Ovary (tissue), 9 donors: Measurements from ENCODE around the gene PNMA6E. TPM values are rescaled to one million over a fixed set of nuclear protein-coding genes. Genes with fewer than 3 reads are reported as not detected.
A peak's percentile ranks its signal among the peaks of the same experiment; 100 is the strongest.

ENCODE experiments used
- DNase-seq, 5 donors: peaks; one replicate each; pipeline ENCODE4 v3.0.0-alpha.2; 2019 to 2020
- H3K27ac ChIP-seq, 2 donors: fragments of 200-600 bp; one replicate each; pipeline versions ENCODE4 v1.5.1 to v1.8.0; 2019 to 2022
- H3K27me3 ChIP-seq: fragments of 200-600 bp; one replicate; pipeline ENCODE4 v1.8.0; 2022
- H3K36me3 ChIP-seq: fragments of 200-600 bp; sonication (generic); one replicate; pipeline ENCODE4 v1.5.1; 2019
- H3K4me1 ChIP-seq: one replicate; pipeline ENCODE4 v1.8.1; 2013; ENCODE audit warnings: mild to moderate bottlenecking, moderate library complexity; ENCODE audit not compliant: insufficient read depth
- H3K4me3 ChIP-seq: fragments of 200-600 bp; sonication (generic); one replicate; pipeline ENCODE4 v1.5.1; 2017
- H3K9me3 ChIP-seq, 2 donors: fragments of 200-600 bp in 1 of 2; sonication (generic) in 1 of 2; one replicate each; pipeline versions ENCODE4 v1.5.1 to v1.8.1; 2013 to 2019; ENCODE audit warnings: mild to moderate bottlenecking in 1 of 2, moderate library complexity in 1 of 2
- CTCF ChIP-seq, 3 donors: fragments of 450-650 bp in 2 of 3; fragments of 200-600 bp in 1 of 3; IDR thresholded peaks; one replicate each; pipeline versions ENCODE4 v1.5.1 to v1.8.0; 2016 to 2022; ENCODE audit warnings: antibody characterized with exemption in 3 of 3, mild to moderate bottlenecking in 1 of 3
- EP300 ChIP-seq: sonication (generic); formaldehyde crosslinking; IDR thresholded peaks from one replicate; pipeline ENCODE4 v1.6.1; 2017; ENCODE audit warnings: antibody characterized with exemption
- POLR2A ChIP-seq: fragments of 450-650 bp; IDR thresholded peaks from one replicate; pipeline ENCODE4 v1.6.1; 2017; ENCODE audit warnings: antibody characterized with exemption, mild to moderate bottlenecking, moderate library complexity
- WGBS, 3 donors: extraction: QIAGEN DNeasy Blood & Tissue Kit in 1 of 3; methylation state at CpG; one replicate each; pipeline versions ENCODE4 v1.1.5 to v1.1.7; 2013 to 2017; 5-methylcytosine and 5-hydroxymethylcytosine counted together
- intact Hi-C, 4 donors: fragments of 100-400 bp; cut with DNase I; formaldehyde crosslinking; loops; one replicate each; pipeline versions ENCODE4 v1.11.0 to v1.15.1; 2022 to 2023
- polyA plus RNA-seq, 2 donors: library from polyadenylated mRNA; stranded (reverse); fragments of 200-250 nt in 1 of 2; fragments of 350-450 nt in 1 of 2; fragmentation: Illumina TruSeq in 1 of 2; extraction: RNeasy Lipid Tissue Mini Kit (QIAGEN cat#74804) in 1 of 2; gene quantifications; one replicate each; pipeline ENCODE4 v1.2.3, GENCODE V29; 2013 to 2014
- total RNA-seq, 7 donors: library from RNA; depleted of rRNA in 2 of 7; stranded (reverse); fragments of >200 nt in 2 of 7; fragmentation: NEBNext Ultra II Directional in 3 of 7; extraction: Animal tissue kit (Norgen Biotek cat#: 25700) in 3 of 7; gene quantifications; one replicate each; pipeline versions ENCODE4 v1.1.0 to v1.2.4, GENCODE V29; 2016 to 2023
- donor health status: DM: no; HTN: no; CAD: no; lungs with moderate emphysema.
- donor health status: DM: no; HTN: no; CAD: no.
- donor health status: Bipolar disorder and iron deficiency.
- donor health status: DM: yes; HTN: yes; CAD: no.
- donor health status: DM: no; HTN: no; CAD: no.
- donor health status: DM: yes; HTN: yes; CAD: no.

PNMA6E gene
- total and polyA plus RNA-seq, 9 donors: 0.10 to 3.5 (median 2.5) TPM

DNA sequence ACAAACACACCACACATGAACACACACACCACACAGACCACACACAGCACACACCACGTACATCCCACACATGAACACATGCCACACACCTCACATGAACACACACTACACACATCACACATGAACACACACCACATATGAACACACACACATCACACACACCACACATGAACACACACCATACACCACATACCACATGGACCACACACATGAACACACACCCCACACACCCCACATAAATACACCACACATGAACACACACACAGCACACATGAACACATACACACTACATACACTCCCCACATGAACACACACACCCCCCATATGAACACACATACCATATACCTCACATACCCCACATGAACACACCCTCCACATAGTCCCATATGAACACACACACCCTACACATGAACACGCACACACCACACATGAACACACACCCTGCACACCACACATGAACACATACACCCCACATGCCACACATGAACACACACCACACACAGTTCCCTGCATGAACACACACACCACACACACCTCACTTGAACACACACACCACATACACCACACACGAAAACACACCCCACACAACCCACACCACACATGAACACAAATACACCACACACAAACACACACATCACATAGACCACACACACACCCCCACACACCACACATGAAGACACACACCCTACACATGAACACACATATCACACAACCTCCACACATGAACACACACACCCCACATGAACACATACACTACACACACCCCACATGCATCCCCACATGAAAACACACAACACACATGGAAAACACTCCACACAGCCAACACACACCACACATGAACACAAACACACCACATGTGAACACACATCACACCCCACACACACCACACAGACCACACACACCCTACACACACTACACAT lies 18.3 kb downstream of the PNMA6E start:
- TF ChIP-seq POLR2A (no peak), CTCF (IDR thresholded peaks at IDR 0.05) (no peak), EP300 (no peak)
- WGBS, 3 donors: 81 to 83% (median 81%) methylated on average over 3 of the region's 3 CpGs

GRCh38 chrX:153381684-153382532 lies 19.2 kb downstream of the PNMA6E start:
- TF ChIP-seq CTCF (IDR thresholded peaks at IDR 0.05) (peak in 1 of 3 donors; percentile 24), POLR2A (peak; percentile 32), EP300 (no peak)
- H3K36me3 ChIP-seq: no peaks in the 10 kb centered on the region

More for the DNA sequence above, 18.3 kb downstream of the PNMA6E start:
- Histone ChIP-seq H3K4me1 (peaks cover 5% of the 10 kb centered on the region), H3K36me3 (no peaks in the 10 kb centered on the region), H3K9me3 (no peaks in the 10 kb centered on the region), H3K27ac (peak overlapping the region in 1 of 2 donors; percentile 93), H3K4me3 (no peak overlapping the region), H3K27me3 (no peaks in the 10 kb centered on the region)
- no peak for DNase-seq
- intact Hi-C loops: no loop called here

DNA sequence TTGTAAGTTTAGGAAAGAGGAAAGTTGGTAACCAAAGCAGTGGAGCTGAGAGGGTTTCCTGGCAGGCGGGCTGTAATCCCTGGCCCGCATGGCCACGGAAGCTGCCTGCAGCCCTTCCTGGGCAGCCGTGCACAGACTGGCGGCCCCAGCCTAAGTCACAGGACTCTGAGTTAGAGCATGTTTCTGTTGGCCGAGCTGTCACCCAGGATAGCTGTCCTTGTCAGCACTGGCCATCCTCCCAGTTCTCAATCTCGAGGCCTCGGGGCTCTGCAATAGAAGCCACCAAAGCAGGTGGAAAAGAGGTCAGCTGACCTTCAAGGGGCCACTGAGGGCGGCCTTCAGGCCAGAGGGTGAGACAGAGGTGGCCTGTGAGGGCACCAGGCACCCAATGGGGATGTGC lies 20.5 kb downstream of the PNMA6E start:
- intact Hi-C loops: no loop called here
- peak overlapping the region in 1 of 2 donors; percentile 93 for H3K27ac ChIP-seq
- H3K36me3 ChIP-seq: no peaks in the 10 kb centered on the region
- no peaks in the 10 kb centered on the region for H3K9me3 ChIP-seq
- DNase-seq: no peak
- H3K27me3 ChIP-seq: no peaks in the 10 kb centered on the region
- no peak overlapping the region for H3K4me3 ChIP-seq
- WGBS, 3 donors: 73 to 85% (median 82%) methylated on average over 9 of the region's 9 CpGs
- no peak for TF ChIP-seq CTCF (IDR thresholded peaks at IDR 0.05)
- TF ChIP-seq POLR2A: no peak
- no peak for TF ChIP-seq EP300
- peaks cover 3% of the 10 kb centered on the region for H3K4me1 ChIP-seq

More at GRCh38 chrX:153381684-153382532, 19.2 kb downstream of the PNMA6E start:
- H3K9me3 ChIP-seq: no peaks in the 10 kb centered on the region
- H3K4me3 ChIP-seq: no peak overlapping the region
- WGBS, 3 donors: 28 to 35% (median 31%) methylated on average over 12 of the region's 12 CpGs
- H3K27me3 ChIP-seq: no peaks in the 10 kb centered on the region
- H3K4me1 ChIP-seq: peaks cover 3% of the 10 kb centered on the region
- peak; percentile 78 to 83 (median 81) for DNase-seq
- H3K27ac ChIP-seq: peak overlapping the region in 1 of 2 donors; percentile 93
- intact Hi-C loops: no loop called here

GRCh38 chrX:153379971-153380581 lies 21.1 kb downstream of the PNMA6E start:
- WGBS, 3 donors: 83 to 88% (median 84%) methylated on average over 13 of the region's 13 CpGs
- intact Hi-C loops: no loop called here
- Histone ChIP-seq H3K4me3 (no peak overlapping the region), H3K4me1 (peaks cover 3% of the 10 kb centered on the region), H3K27me3 (no peaks in the 10 kb centered on the region), H3K27ac (peak overlapping the region in 1 of 2 donors; percentile 93), H3K36me3 (no peaks in the 10 kb centered on the region), H3K9me3 (no peaks in the 10 kb centered on the region)
- TF ChIP-seq CTCF (IDR thresholded peaks at IDR 0.05) (no peak), POLR2A (no peak), EP300 (no peak)
- DNase-seq: no peak
